Mucosa of gallbladder (tissue), 1 donor: ENCODE data around the gene SLC39A11. TPM values are rescaled to one million over a fixed set of nuclear protein-coding genes. Genes with fewer than 3 reads are reported as not detected.
A peak's percentile ranks its signal among the peaks of the same experiment; 100 is the strongest.

Source experiments
- DNase-seq: peaks from one replicate; pipeline ENCODE4 v3.0.0-alpha.2; 2020; ENCODE audit warnings: low spot score
- total RNA-seq: library from RNA; stranded (reverse); gene quantifications from one replicate; pipeline ENCODE4 v1.2.1, GENCODE V29; 2021
- donor health status: DM: no; HTN: no; CAD: no.

The SLC39A11 gene
- total RNA-seq, 1 donor from 2014 or later: 62.8 TPM

- no peak for DNase-seq
Measured at GRCh38 chr17:72756256-72756655, 336.2 kb downstream of the SLC39A11 start.

DNA sequence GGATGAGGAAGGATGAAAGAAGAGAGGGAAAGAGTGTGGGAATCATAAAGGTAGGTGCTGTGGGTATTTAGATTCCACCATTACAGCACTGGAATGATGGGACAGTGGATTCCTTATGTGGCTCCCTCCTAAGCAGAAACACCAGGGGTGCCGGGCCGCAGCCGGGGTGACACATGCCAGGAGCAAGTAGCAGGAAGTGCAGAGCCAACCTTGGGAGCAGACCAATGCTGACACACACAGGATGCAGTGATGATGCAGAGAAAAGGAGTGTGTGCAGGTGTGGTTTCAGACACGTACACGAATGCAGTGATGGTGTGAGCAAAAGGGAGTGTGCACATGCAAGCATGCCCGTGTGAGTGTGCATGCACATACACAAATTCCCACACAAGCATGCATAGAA lies 338.0 kb downstream of the SLC39A11 start:
- no peak for DNase-seq

DNA sequence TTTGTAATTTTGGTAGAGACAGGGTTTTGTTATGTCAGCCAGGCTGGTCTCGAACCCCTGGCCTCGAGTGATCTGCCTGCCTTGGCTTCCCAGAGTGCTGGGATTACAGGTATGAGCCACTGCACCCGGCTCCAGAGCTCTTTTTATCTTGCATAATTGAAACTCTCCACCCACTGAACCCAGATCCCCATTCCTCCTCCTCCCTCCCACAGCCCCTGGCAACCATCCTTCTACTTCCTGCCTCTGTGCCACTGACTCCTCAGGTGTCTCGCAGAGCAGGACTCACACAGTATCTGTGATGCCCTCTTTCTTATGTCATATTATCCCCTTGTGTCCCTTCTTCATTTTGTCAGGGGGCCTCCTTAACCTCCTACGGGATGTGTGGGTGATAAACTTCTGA lies 340.7 kb downstream of the SLC39A11 start:
- no peak for DNase-seq

DNA sequence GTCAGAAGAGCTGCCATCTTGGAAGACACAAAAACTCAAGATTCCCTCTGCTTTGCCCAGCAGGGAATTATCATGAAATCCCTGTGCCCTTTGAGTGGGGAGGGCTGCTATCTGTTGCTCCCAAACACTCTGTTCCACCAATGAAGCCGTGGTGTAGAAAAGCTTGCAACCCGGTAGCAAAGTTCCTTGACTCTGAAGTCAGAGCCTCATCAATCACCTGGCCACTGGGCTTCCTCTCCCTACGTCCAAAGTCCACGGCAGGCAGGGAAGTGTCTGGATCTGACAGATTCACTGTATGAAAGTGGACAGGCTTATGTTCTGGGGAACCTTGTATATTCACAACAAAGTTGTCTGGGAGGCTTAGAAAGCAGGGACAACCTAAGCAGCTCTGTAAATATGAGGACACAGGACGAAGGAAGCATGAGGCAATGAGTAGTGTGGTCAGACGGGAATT lies 343.3 kb downstream of the SLC39A11 start:
- DNase-seq: peak; percentile 75

- peak; percentile 19 for DNase-seq
Measured at GRCh38 chr17:72747501-72747900, 345.0 kb downstream of the SLC39A11 start.

- DNase-seq: no peak
Measured at GRCh38 chr17:72745241-72745640, 347.2 kb downstream of the SLC39A11 start.

- DNase-seq: no peak
Measured at GRCh38 chr17:72743037-72743467, 349.4 kb downstream of the SLC39A11 start.

GRCh38 chr17:72737151-72737690 lies 355.3 kb downstream of the SLC39A11 start:
- no peak for DNase-seq

- no peak for DNase-seq
Measured at GRCh38 chr17:72735592-72735991, 356.9 kb downstream of the SLC39A11 start.

GRCh38 chr17:72735048-72735447 lies 357.4 kb downstream of the SLC39A11 start:
- DNase-seq: no peak

DNA sequence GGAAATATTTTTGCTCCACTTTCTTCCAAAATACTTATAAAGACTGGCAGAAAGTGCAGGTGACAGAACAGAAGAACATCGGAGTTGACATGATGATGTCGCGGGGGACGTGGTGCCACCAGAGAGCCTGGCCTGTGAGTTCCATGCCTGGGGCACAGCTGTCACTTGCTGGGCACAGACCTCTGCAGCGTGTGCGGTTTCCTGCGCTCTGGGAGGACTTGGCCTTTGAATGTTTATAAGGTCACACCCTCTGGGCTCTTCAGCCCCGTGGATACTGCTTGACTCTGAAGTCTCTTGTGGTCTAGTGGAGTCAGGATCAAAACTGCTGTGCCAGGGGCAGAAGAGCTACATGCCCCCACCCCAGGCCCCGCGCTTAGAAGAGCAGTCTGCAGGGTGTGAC lies 357.9 kb downstream of the SLC39A11 start:
- DNase-seq: no peak

DNA sequence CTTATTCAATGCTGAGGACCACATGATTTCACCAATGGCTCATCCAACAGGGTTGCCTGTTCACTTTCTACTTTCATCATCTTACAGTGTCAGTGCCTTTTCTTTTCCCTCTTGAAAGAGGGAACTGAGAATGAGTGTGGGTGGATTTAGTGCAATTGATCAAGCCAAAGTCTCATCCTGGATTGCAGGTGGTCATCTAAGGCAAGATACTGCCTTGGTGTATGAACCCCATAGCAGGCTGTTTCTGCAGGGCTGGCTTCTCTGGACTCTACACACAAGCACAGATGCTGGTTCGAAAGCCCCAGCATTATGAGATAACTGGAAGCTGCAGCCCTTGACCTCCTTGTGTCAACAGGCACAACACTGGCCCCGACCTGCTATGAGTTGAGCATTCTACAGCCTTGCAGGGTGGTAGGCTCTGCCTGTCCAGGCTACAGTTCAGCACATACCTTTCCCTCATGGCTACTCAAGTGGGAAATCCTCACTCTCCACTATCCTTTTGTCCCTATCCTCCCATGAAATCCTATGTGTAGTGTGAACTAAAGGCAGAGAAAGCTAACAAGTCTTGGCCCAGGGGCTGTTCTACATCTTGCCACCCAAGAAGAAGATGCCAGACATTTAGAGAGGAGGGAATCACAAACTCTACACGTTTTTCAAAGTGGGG lies 358.7 kb downstream of the SLC39A11 start:
- DNase-seq: no peak

GRCh38 chr17:72732893-72733618 lies 359.4 kb downstream of the SLC39A11 start:
- no peak for DNase-seq

GRCh38 chr17:72730077-72730476 lies 362.4 kb downstream of the SLC39A11 start:
- no peak for DNase-seq

- no peak for DNase-seq
Measured at GRCh38 chr17:72726936-72727335, 365.6 kb downstream of the SLC39A11 start.

GRCh38 chr17:72725433-72726068 lies 366.9 kb downstream of the SLC39A11 start:
- DNase-seq: peak; percentile 59

DNA sequence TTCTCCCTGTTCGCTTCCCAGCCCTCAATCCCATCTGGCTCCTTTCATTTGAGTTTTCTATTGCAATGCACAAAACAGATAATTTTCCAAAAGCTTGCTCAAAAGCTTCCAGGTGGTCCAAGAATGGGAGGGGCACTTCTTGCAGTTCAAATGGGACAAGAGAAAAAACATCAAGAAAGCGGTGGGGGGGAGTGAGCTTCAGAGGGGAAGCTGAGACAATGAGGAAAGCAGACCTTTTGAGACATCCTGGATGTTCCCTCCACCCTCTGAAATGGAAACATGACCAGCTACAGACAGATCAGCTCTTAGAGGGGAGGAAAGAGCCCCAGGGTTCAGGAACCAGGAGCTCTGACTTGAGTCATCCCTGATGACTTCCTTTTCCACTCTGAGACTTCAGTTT lies 368.2 kb downstream of the SLC39A11 start:
- no peak for DNase-seq

- no peak for DNase-seq
Measured at GRCh38 chr17:72723711-72724110, 368.8 kb downstream of the SLC39A11 start.

DNA sequence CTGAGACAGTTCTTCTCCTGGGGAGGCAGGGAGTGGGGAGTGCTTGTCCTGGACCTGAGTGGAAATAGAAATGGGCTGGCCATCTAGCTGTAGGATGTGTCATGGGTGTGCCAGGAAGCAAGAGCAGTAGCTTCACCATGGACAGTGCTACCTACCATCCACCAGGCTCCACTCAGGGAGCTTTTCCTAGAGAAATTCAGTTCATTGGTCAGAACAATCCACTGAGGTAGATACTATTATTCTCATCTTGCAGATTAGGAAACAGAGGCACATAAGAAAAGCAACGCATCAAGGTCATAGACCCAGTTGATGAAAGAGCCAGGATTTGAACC lies 372.0 kb downstream of the SLC39A11 start:
- DNase-seq: no peak

GRCh38 chr17:72719578-72720493 lies 372.7 kb downstream of the SLC39A11 start:
- DNase-seq: no peak

DNA sequence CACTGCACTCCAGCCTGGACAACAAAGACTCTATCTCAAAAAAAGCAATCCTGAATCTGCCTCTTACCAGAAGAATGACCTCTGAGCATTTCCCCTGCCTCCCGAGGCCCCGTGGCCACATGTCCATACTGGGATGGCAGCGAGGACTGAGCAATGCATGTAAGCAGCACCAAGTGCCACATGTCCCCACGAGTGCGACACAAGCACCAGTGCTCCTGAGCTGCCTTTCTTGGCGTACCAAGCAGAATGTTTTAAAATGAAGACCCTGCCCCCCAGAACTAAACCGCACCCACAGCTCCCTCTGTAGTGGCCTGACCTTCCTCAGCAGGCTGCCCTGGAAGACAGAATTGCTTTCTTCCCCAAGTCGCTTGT lies 373.3 kb downstream of the SLC39A11 start:
- no peak for DNase-seq

DNA sequence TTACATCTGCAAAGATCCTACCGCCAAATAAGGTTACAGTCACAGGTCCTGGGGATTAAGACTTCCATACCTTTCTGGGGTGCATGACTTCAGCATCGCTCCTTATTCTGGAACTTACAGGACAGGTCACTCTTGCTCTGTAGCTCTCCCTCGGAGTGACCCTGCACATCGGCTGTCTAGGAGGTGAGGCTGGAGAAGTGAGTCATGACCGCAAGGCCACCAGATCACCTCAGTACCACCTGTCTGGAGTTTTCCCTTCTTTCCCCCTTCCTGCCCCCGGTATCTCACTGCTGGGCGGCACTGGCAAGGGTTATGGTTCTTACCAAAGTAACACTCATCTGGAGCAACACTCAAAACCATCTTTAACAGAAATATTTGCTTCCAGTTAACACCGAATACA lies 374.8 kb downstream of the SLC39A11 start:
- no peak for DNase-seq
